DND-41 (cell line): Measurements from ENCODE around the gene SUMO2.
"Not testable (repeated sequence)": the region's sequence is repeated elsewhere in the genome, so short reads cannot be mapped to it uniquely, and the experiment has no call there.

Experiments used
- ATAC-seq: fragments of 200-7000 bp; cut with Tn5 transposase; 3 replicates; pipeline ENCODE4 v1.9.1; 2021; ENCODE audit warnings: low read depth; ENCODE audit not compliant: insufficient read depth
- DNase-seq: peaks from one replicate; pipeline ENCODE4 v3.0.0-alpha.2; 2020
- H2AFZ ChIP-seq: 2 replicates; pipeline ENCODE4 v1.6.0; 2012; ENCODE audit warnings: low read depth, low read length
- H3K27ac ChIP-seq: 2 replicates; pipeline ENCODE4 v1.5.1; 2012; ENCODE audit warnings: low read length, inconsistent platforms
- H3K27me3 ChIP-seq: fragments of 200-600 bp; sonication (generic); 2 replicates; pipeline ENCODE4 v1.6.0; 2012; ENCODE audit warnings: low read length, mild to moderate bottlenecking, inconsistent platforms; ENCODE audit not compliant: insufficient read depth, poor library complexity
- H3K36me3 ChIP-seq: 2 replicates; pipeline ENCODE4 v1.5.1; 2012; ENCODE audit warnings: low read length, inconsistent platforms; ENCODE audit not compliant: insufficient read depth
- H3K4me1 ChIP-seq: 2 replicates; pipeline ENCODE4 v1.5.1; 2012; ENCODE audit warnings: mild to moderate bottlenecking, low read length; ENCODE audit not compliant: insufficient read depth
- H3K4me2 ChIP-seq: 2 replicates; pipeline ENCODE4 v1.6.0; 2012; ENCODE audit warnings: mild to moderate bottlenecking, moderate library complexity, low read length, inconsistent platforms; ENCODE audit not compliant: insufficient read depth
- H3K4me3 ChIP-seq, 2 experiments: fragments of 200-600 bp in 1 of 2; shearing (Covaris generic) in 1 of 2; 2 replicates each; pipeline ENCODE4 v1.5.1; 2012 to 2016; ENCODE audit warnings: inconsistent platforms in 2 of 2, low read length in 2 of 2, mild to moderate bottlenecking in 2 of 2, low read depth in 1 of 2, moderate library complexity in 1 of 2
- H3K79me2 ChIP-seq: 2 replicates; pipeline ENCODE4 v1.6.0; 2012; ENCODE audit warnings: low read length, inconsistent platforms; ENCODE audit not compliant: insufficient read depth
- H3K9ac ChIP-seq: 2 replicates; pipeline ENCODE4 v1.6.0; 2012; ENCODE audit warnings: low read depth, mild to moderate bottlenecking, inconsistent platforms, low read length, moderate library complexity
- H3K9me3 ChIP-seq: 2 replicates; pipeline ENCODE4 v1.5.1; 2012; ENCODE audit warnings: low read length, moderate library complexity, mild to moderate bottlenecking, inconsistent platforms; ENCODE audit not compliant: insufficient read depth, severe bottlenecking
- H4K20me1 ChIP-seq: 2 replicates; pipeline ENCODE4 v1.6.0; 2012; ENCODE audit warnings: low read length; ENCODE audit not compliant: insufficient read depth
- CTCF ChIP-seq: IDR thresholded peaks from 2 replicates; pipeline ENCODE4 v1.5.1; 2012; ENCODE audit warnings: borderline replicate concordance, low read length, moderate library complexity, mild to moderate bottlenecking; ENCODE audit not compliant: poor library complexity, severe bottlenecking; ENCODE audit errors: extremely low read depth
- EZH2 ChIP-seq: IDR thresholded peaks from 3 replicates; pipeline ENCODE4 v1.6.1; 2012; ENCODE audit warnings: borderline replicate concordance, low read depth, mild to moderate bottlenecking, moderate library complexity, low read length, inconsistent platforms; ENCODE audit not compliant: severe bottlenecking

The SUMO2 gene

GRCh38 chr17:75138519-75138918 is 44.2 kb downstream of the SUMO2 start:
- Histone ChIP-seq H3K9me3 (no peaks in the 10 kb centered on the region), H2AFZ (no peak overlapping the region), H3K36me3 (peaks cover 73% of the 10 kb centered on the region), H3K79me2 (peaks cover 25% of the 10 kb centered on the region), H3K4me1 (peaks cover 14% of the 10 kb centered on the region; the same call in 1 of the 2 replicates), H3K4me2 (no peak overlapping the region), H4K20me1 (no peaks in the 10 kb centered on the region), H3K9ac (no peak overlapping the region), H3K4me3 (no peak overlapping the region), H3K27me3 (no peaks in the 10 kb centered on the region), H3K27ac (no peak overlapping the region)
- ATAC-seq (no peak), DNase-seq (no peak)
- TF ChIP-seq CTCF, result no peak
- TF ChIP-seq EZH2, result no peak

GRCh38 chr17:75137762-75138161 is 45.0 kb downstream of the SUMO2 start:
- not testable (repeated sequence) for H4K20me1 ChIP-seq, H3K27me3 ChIP-seq, DNase-seq, H2AFZ ChIP-seq, H3K4me3 ChIP-seq, H3K9ac ChIP-seq, H3K9me3 ChIP-seq, H3K4me2 ChIP-seq, ATAC-seq, H3K27ac ChIP-seq
- Histone ChIP-seq H3K4me1 (peaks cover 16% of the 10 kb centered on the region), H3K79me2 (peaks cover 20% of the 10 kb centered on the region), H3K36me3 (peaks cover 65% of the 10 kb centered on the region)

GRCh38 chr17:75135946-75136345 is 46.8 kb downstream of the SUMO2 start:
- peaks cover 26% of the 10 kb centered on the region for H3K79me2 ChIP-seq
- no peak for TF ChIP-seq EZH2
- no peak for TF ChIP-seq CTCF
- H3K27ac ChIP-seq, result no peak overlapping the region
- H4K20me1 ChIP-seq, result no peaks in the 10 kb centered on the region
- H2AFZ ChIP-seq, result no peak overlapping the region
- ATAC-seq (no peak), DNase-seq (no peak)
- no peaks in the 10 kb centered on the region for H3K27me3 ChIP-seq
- peaks cover 51% of the 10 kb centered on the region for H3K36me3 ChIP-seq
- no peak overlapping the region for H3K4me3 ChIP-seq
- no peaks in the 10 kb centered on the region for H3K9me3 ChIP-seq
- H3K4me2 ChIP-seq, result no peak overlapping the region
- peaks cover 19% of the 10 kb centered on the region for H3K4me1 ChIP-seq
- H3K9ac ChIP-seq, result no peak overlapping the region

- H3K27ac ChIP-seq, result no peak overlapping the region
- H3K36me3 ChIP-seq, result peaks cover 48% of the 10 kb centered on the region
- TF ChIP-seq EZH2 (no peak), CTCF (no peak)
These were observed 47.3 kb downstream of the SUMO2 start for GRCh38 chr17:75135452-75135851.

GRCh38 chr17:75133607-75134347 is 49.0 kb downstream of the SUMO2 start:
- Histone ChIP-seq H4K20me1 (peaks cover 16% of the 10 kb centered on the region), H3K79me2 (peaks cover 39% of the 10 kb centered on the region), H3K36me3 (peaks cover 48% of the 10 kb centered on the region), H3K4me1 (peaks cover 34% of the 10 kb centered on the region)
- not testable (repeated sequence) for DNase-seq, H3K27ac ChIP-seq, ATAC-seq, H2AFZ ChIP-seq, H3K27me3 ChIP-seq, H3K9me3 ChIP-seq, H3K4me3 ChIP-seq, H3K9ac ChIP-seq, H3K4me2 ChIP-seq

More at GRCh38 chr17:75135452-75135851, 47.3 kb downstream of the SUMO2 start:
- Histone ChIP-seq H3K9me3 (no peaks in the 10 kb centered on the region), H3K27me3 (no peaks in the 10 kb centered on the region), H3K4me3 (no peak overlapping the region), H3K79me2 (peaks cover 27% of the 10 kb centered on the region), H2AFZ (no peak overlapping the region), H3K9ac (no peak overlapping the region), H3K4me2 (no peak overlapping the region), H4K20me1 (peaks cover 2% of the 10 kb centered on the region), H3K4me1 (peaks cover 23% of the 10 kb centered on the region)
- DNase-seq (no peak), ATAC-seq (no peak)
